Fibroblast of skin of back (primary cell): ENCODE measurements around the gene OR51B4. TPM values are rescaled to one million over a fixed set of nuclear protein-coding genes. Genes with fewer than 3 reads are reported as not detected.
"Not testable (repeated sequence)": the region's sequence is repeated elsewhere in the genome, so short reads cannot be mapped to it uniquely, and the experiment has no call there.

Experiments used
- DNase-seq: peaks from one replicate; pipeline ENCODE4 v3.0.0-alpha.2; 2013
- polyA plus RNA-seq, 2 experiments: library from polyadenylated mRNA; unstranded; fragments of 120-200 nt; gene quantifications; one replicate each; pipeline ENCODE4 v1.2.1, GENCODE V29; 2013; ENCODE audit not compliant: insufficient read length in 2 of 2

The OR51B4 gene
- not detected for polyA plus RNA-seq (2013, experiment 1 of 2; ENCODE audit: insufficient read length)
- not detected for polyA plus RNA-seq (2013, experiment 2 of 2; ENCODE audit: insufficient read length)

DNA sequence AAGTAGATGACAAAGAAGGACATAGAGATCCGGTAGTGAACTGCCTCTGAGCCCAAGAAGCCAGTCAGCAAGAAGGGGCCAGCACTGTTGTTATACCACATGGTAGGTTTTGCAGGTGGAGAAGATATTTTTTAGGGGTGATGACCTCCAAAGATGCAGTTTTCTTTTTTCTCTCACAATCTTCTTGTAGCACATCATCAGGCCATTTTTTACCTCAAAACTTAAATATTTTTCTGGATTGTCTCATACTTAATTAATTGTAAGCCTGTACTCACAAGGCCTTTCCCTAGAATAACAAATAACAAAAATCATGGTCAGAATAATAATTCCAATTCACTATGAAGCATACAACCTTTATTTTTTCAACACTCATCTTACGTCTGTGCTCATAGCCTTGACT lies at the start of gene OR51B4:
Gene OR51B4 (minus strand): TSS at position 101 of the 400 bp plus-strand sequence. CDS start 0 bp downstream, at position 101.
- DNase-seq = no peak

- DNase-seq = no peak
These were observed 49.5 kb upstream of the OR51B4 start, which contains the start of gene OR51B6 for GRCh38 chr11:5351208-5351607. Gene OR51B6, plus strand, starts transcription at chr11:5351508. Its CDS starts 0 bp downstream, at chr11:5351508.

- DNase-seq = no peak
These were observed 47.8 kb upstream of the OR51B4 start for GRCh38 chr11:5349550-5349949.

DNA sequence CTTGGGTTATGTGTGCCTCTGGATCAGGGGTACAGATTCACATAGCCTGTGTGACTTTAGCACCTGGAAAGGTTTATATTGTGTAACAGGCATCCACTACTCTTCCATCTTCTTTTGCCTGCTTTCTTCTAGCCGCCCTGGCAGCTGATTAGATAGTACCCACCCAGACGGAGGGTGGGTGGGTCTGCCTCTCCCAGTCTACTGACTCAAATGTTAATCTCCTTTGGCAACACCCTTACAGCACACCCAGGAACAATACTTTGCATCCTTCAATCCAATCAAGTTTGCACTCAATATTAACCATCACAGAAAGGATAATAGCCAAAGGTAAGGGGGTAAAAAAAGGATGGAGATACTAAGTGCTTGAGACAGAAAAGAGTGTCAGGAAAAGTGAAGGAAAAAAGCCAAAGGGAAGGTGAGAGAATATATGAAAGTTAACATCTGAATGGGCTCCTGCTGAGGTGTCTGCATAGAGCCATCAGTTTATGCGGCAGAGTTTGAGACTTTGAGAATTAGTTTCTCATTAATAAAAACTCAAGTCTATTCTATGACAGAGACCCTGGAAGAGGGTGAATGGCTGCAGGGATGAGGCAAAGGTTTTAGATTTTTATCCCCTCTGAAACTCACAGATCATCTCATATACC lies 46.9 kb upstream of the OR51B4 start:
- no peak for DNase-seq

GRCh38 chr11:5345831-5346230 lies 44.1 kb upstream of the OR51B4 start:
- DNase-seq = no peak

- DNase-seq = no peak
These were observed 42.0 kb upstream of the OR51B4 start, which contains the start of gene OR51B5 for GRCh38 chr11:5343474-5344335. Gene OR51B5, minus strand, starts transcription at chr11:5343524. Its CDS starts 0 bp downstream, at chr11:5343524.

GRCh38 chr11:5339771-5340322 lies 38.1 kb upstream of the OR51B4 start:
- no peak for DNase-seq

DNA sequence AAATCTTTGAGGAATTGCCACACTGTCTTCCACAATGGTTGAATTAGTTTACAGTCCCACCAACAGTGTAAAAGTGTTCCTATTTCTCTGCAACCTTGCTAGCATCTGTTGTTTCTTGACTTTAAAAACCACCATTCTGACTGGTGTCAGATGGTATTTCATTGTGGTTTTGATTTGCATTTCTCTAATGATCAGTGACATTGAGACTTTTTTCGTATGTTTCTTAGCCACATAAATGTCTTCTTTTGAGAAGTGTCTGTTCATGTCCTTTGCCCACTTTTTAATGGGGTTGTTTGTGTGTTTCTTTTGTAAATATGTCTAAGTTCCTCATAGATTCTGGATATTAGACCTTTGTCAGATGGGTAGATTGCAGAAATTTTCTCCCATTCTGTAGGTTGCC lies 35.5 kb upstream of the OR51B4 start:
- not testable (repeated sequence) for DNase-seq

GRCh38 chr11:5336331-5336730 lies 34.6 kb upstream of the OR51B4 start:
- peak; percentile 30 for DNase-seq

- DNase-seq = no peak
These were observed 33.4 kb upstream of the OR51B4 start for GRCh38 chr11:5335170-5335569.

- no peak for DNase-seq
These were observed 22.5 kb upstream of the OR51B4 start, which contains the start of gene OR51B2 for GRCh38 chr11:5324197-5324596. Gene OR51B2, minus strand, starts transcription at chr11:5324297. Its CDS starts 0 bp downstream, at chr11:5324297.

DNA sequence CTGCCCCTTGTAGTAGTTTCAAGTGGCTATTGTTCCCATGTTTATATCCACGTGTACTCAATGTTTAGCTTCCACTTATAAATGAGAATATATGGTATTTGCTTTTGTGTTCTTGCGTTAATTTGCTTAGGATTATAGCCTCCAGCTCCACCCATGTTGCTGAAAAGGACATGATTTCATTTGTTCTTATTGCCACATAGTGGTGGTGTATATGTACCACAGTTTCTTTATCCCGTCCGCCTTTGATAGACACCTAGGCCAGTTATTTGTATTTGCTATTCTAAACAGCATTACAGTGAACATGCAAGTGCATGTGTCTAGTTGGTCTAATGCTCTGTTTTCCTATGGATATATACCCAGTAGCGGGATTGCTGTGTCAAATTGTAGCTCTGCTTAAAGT lies 15.5 kb upstream of the OR51B4 start:
- DNase-seq = no peak

DNA sequence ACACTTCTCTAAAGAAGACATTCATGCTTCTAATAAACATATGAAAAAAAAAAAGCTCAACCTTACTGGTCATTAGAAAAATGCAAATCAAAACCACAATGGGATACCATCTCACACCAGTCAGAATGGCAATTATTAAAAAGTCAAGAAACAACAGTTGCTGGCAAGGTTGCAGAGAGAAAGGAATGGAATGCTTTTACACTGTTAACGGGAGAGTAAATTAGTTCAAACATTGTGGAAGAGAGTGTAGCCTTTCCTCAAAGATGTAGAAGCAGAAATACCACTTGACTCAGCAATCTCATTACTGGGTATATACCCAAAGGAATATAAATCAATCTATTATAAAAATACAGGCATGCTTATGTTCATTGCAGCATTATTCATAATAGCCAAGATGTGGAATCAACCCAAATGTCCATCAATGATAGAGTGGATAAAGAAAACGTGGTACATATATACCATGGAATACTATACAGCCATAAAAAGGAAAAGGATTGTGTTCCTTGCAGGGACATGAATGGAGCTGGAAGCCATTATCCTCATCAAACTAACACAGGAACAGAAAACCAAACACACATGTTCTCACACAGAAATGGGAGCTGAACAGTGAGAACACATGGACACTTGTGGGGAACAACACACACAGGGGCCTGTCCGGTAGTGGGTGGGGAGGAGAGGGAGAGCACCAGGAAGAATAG lies 11.7 kb upstream of the OR51B4 start:
- not testable (repeated sequence) for DNase-seq

GRCh38 chr11:5310423-5310822 lies 8.7 kb upstream of the OR51B4 start:
- no peak for DNase-seq

- no peak for DNase-seq
These were observed 5.7 kb upstream of the OR51B4 start for GRCh38 chr11:5307256-5308019.

DNA sequence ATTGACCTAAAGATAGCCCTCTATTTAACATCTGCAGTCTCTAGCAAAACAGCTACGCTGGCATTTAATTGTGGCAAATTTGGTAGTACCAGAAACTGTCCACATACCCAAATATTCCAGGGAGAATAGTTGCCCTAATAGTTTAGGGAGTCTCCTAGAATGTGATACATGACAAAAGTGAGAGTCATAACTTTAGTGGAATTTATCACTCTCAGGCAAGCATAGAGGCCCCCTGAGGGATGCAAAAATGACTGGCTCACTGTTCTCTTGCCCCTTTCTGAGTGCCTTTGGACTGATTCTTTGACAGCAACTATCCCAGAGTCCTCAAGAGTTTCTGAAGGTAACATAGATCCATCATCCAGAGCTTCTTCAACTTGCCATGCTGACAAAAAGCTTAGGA lies 2.3 kb upstream of the OR51B4 start:
- DNase-seq = peak; percentile 52

- no peak for DNase-seq
These were observed 1.9 kb upstream of the OR51B4 start for GRCh38 chr11:5303626-5304025.

GRCh38 chr11:5300251-5300650 lies 1.5 kb downstream of the OR51B4 start:
- DNase-seq = no peak

GRCh38 chr11:5298451-5298850 lies 3.3 kb downstream of the OR51B4 start:
- no peak for DNase-seq

- no peak for DNase-seq
These were observed 3.9 kb downstream of the OR51B4 start for GRCh38 chr11:5297721-5298323.

GRCh38 chr11:5294342-5294995 lies 7.3 kb downstream of the OR51B4 start:
- DNase-seq = not testable (repeated sequence)
